H1 (cell line): ENCODE data around the gene LTBP1. TPM values are rescaled to one million over a fixed set of nuclear protein-coding genes. Genes with fewer than 3 reads are reported as not detected.

Experiments
- CTCF ChIA-PET: fragments of 300-600 bp; sonication (Branson Sonifier 250); formaldehyde crosslinking; loops from one replicate; lab custom pipeline; 2021; ENCODE audit not compliant: partially characterized antibody; lab: Charles Lee
- POLR2A ChIA-PET: fragments of 300-600 bp; sonication (Branson Sonifier 250); formaldehyde crosslinking; loops from one replicate; lab custom pipeline; 2021; ENCODE audit warnings: inconsistent platforms; ENCODE audit not compliant: partially characterized antibody; lab: Charles Lee
- DNase-seq, 2 experiments: peaks; one replicate each; pipeline versions ENCODE4 v3.0.0 to v3.0.0-alpha.2; 2010 to 2022; ENCODE audit warnings: low spot score in 2 of 2, low read depth in 1 of 2, mixed read lengths in 1 of 2
- FAIRE-seq: peaks from 2 replicates; lab custom pipeline; 2011; peaks lifted over from hg19 to GRCh38; lab: Jason Lieb, UNC
- H2AFZ ChIP-seq: 2 replicates; pipeline ENCODE4 v1.8.1; 2012; ENCODE audit warnings: low read length, inconsistent platforms
- H2AK5ac ChIP-seq: 2 replicates; pipeline ENCODE4 v1.6.1; 2013; ENCODE audit warnings: low read depth, low read length
- H2BK120ac ChIP-seq: replicated peaks from 2 replicates; pipeline ENCODE3; 2013; ENCODE audit warnings: low read depth, low read length, inconsistent platforms
- H2BK12ac ChIP-seq: 2 replicates; pipeline ENCODE4 v1.6.1; 2013; ENCODE audit warnings: low read depth, low read length
- H2BK15ac ChIP-seq: 2 replicates; pipeline ENCODE4 v1.6.1; 2013; ENCODE audit warnings: low read length
- H2BK20ac ChIP-seq: 2 replicates; pipeline ENCODE4 v1.6.1; 2013; ENCODE audit warnings: low read length
- H2BK5ac ChIP-seq: 2 replicates; pipeline ENCODE4 v1.6.1; 2013; ENCODE audit warnings: low read depth, low read length
- H3K14ac ChIP-seq: 2 replicates; pipeline ENCODE4 v1.6.1; 2013; ENCODE audit warnings: inconsistent platforms; ENCODE audit not compliant: insufficient read length
- H3K18ac ChIP-seq: 2 replicates; pipeline ENCODE4 v1.6.1; 2013; ENCODE audit warnings: low read length; ENCODE audit errors: extremely low read depth
- H3K23ac ChIP-seq: 2 replicates; pipeline ENCODE4 v1.6.1; 2013; ENCODE audit warnings: inconsistent platforms; ENCODE audit not compliant: insufficient read length
- H3K23me2 ChIP-seq: 2 replicates; pipeline ENCODE4 v1.6.1; 2013; ENCODE audit warnings: low read depth, low read length
- H3K27ac ChIP-seq: 2 replicates; pipeline ENCODE4 v1.6.1; 2011; ENCODE audit warnings: low read depth, low read length, inconsistent platforms
- H3K27me3 ChIP-seq, 4 experiments: replicated peaks in 1 of 4; 1 replicate in 1 of 4; 2 replicates in 3 of 4; pipeline versions ENCODE4 v1.6.1 to v1.8.1; 2011 to 2013; ENCODE audit warnings: low read length in 3 of 4, mild to moderate bottlenecking in 3 of 4, inconsistent platforms in 2 of 4, mixed read lengths in 2 of 4, moderate library complexity in 1 of 4; ENCODE audit not compliant: control insufficient read depth in 3 of 4, insufficient read depth in 3 of 4; ENCODE audit errors: extremely low read depth in 1 of 4
- H3K36me3 ChIP-seq, 4 experiments: 2 replicates each; pipeline versions ENCODE4 v1.6.1 to v1.8.1; 2011 to 2013; ENCODE audit warnings: mild to moderate bottlenecking in 4 of 4, low read length in 3 of 4, moderate library complexity in 2 of 4, control low read depth in 1 of 4, inconsistent platforms in 1 of 4; ENCODE audit not compliant: insufficient read depth in 4 of 4, control insufficient read depth in 2 of 4
- H3K4ac ChIP-seq: replicated peaks from 2 replicates; pipeline ENCODE3; 2013; ENCODE audit warnings: low read length, low read depth, mixed read lengths, inconsistent platforms; ENCODE audit not compliant: insufficient read length
- H3K4me1 ChIP-seq, 4 experiments: replicated peaks in 1 of 4; 1 replicate in 1 of 4; 2 replicates in 3 of 4; pipeline versions ENCODE4 v1.6.1 to v1.8.1; 2011 to 2013; ENCODE audit warnings: low read length in 3 of 4, inconsistent platforms in 2 of 4, mixed read lengths in 1 of 4; ENCODE audit not compliant: insufficient read depth in 4 of 4, control insufficient read depth in 3 of 4
- H3K4me2 ChIP-seq, 2 experiments: 2 replicates each; pipeline versions ENCODE4 v1.6.1 to v1.8.1; 2011 to 2013; ENCODE audit warnings: low read depth in 2 of 2, low read length in 2 of 2, control low read depth in 1 of 2, inconsistent platforms in 1 of 2, mild to moderate bottlenecking in 1 of 2; ENCODE audit not compliant: insufficient read depth in 1 of 2
- H3K4me3 ChIP-seq, 4 experiments: fragments of 200-600, 300-600 bp in 1 of 4; sonication (generic), shearing (Covaris generic), sonication (Bioruptor Twin) in 1 of 4; 2 replicates each; pipeline versions ENCODE4 v1.5.1 to v1.8.1; 2011 to 2016; ENCODE audit warnings: low read length in 4 of 4, low read depth in 3 of 4, control low read depth in 2 of 4, inconsistent platforms in 2 of 4, mild to moderate bottlenecking in 2 of 4, mixed read lengths in 1 of 4, moderate library complexity in 1 of 4; ENCODE audit not compliant: insufficient read depth in 2 of 4; ENCODE audit errors: extremely low read depth in 1 of 4
- H3K56ac ChIP-seq: replicated peaks from 2 replicates; pipeline ENCODE3; 2013; ENCODE audit warnings: low read depth, mild to moderate bottlenecking, mixed read lengths, low read length, inconsistent platforms; ENCODE audit not compliant: insufficient read length
- H3K79me1 ChIP-seq: 2 replicates; pipeline ENCODE4 v1.6.1; 2013; ENCODE audit warnings: low read depth, low read length, control low read depth
- H3K79me2 ChIP-seq, 2 experiments: 2 replicates each; pipeline versions ENCODE4 v1.6.1 to v1.8.1; 2012 to 2013; ENCODE audit warnings: low read length in 2 of 2, mild to moderate bottlenecking in 2 of 2, inconsistent platforms in 1 of 2; ENCODE audit not compliant: insufficient read depth in 2 of 2, control insufficient read depth in 1 of 2
- H3K9ac ChIP-seq, 4 experiments: replicated peaks in 1 of 4; 1 replicate in 1 of 4; 2 replicates in 3 of 4; pipeline versions ENCODE4 v1.6.1 to v1.8.1; 2011 to 2013; ENCODE audit warnings: low read depth in 3 of 4, low read length in 3 of 4, control low read depth in 2 of 4, mild to moderate bottlenecking in 2 of 4, moderate library complexity in 2 of 4, inconsistent platforms in 1 of 4; ENCODE audit errors: extremely low read depth in 1 of 4
- H3K9me3 ChIP-seq, 2 experiments: 2 replicates each; pipeline versions ENCODE4 v1.6.1 to v1.8.1; 2012 to 2013; ENCODE audit warnings: mild to moderate bottlenecking in 2 of 2, moderate library complexity in 2 of 2, control low read depth in 1 of 2, inconsistent platforms in 1 of 2, low read depth in 1 of 2, low read length in 1 of 2, mixed read lengths in 1 of 2; ENCODE audit not compliant: insufficient read depth in 2 of 2
- H4K20me1 ChIP-seq, 2 experiments: replicated peaks in 1 of 2; 2 replicates each; pipeline versions ENCODE3 to v1.8.1; 2011 to 2013; ENCODE audit warnings: inconsistent platforms in 2 of 2, low read length in 2 of 2, mild to moderate bottlenecking in 1 of 2; ENCODE audit not compliant: insufficient read depth in 2 of 2, control insufficient read depth in 1 of 2
- H4K5ac ChIP-seq: 2 replicates; pipeline ENCODE4 v1.6.1; 2013; ENCODE audit warnings: low read length, low read depth, mixed read lengths, inconsistent platforms; ENCODE audit not compliant: insufficient read length
- H4K8ac ChIP-seq: 2 replicates; pipeline ENCODE4 v1.8.0; 2013; ENCODE audit warnings: mild to moderate bottlenecking, moderate library complexity, low read length, inconsistent platforms; ENCODE audit not compliant: insufficient read depth; ENCODE audit errors: extremely low read depth
- H4K91ac ChIP-seq: replicated peaks from 2 replicates; pipeline ENCODE3; 2013; ENCODE audit warnings: low read length, mixed read lengths, inconsistent platforms; ENCODE audit not compliant: insufficient read length
- ASH2L ChIP-seq: fragments of 200-600, 300-600 bp; sonication (generic); IDR thresholded peaks from one replicate; pipeline ENCODE4 v1.7.1; 2017; ENCODE audit warnings: low read length
- SIN3A ChIP-seq, 2 experiments: IDR thresholded peaks in 1 of 2; conservative IDR thresholded peaks in 1 of 2; 2 replicates each; pipeline ENCODE4 v1.6.1; 2011 to 2012; ENCODE audit warnings: low read length in 2 of 2, improper control_type of control experiment in 1 of 2, low read depth in 1 of 2, mild to moderate bottlenecking in 1 of 2
- TCF12 ChIP-seq: IDR thresholded peaks from 2 replicates; pipeline ENCODE4 v1.6.1; 2011; ENCODE audit warnings: low read depth, mild to moderate bottlenecking, low read length
- WGBS, 2 experiments: shearing (Covaris generic) in 1 of 2; methylation state at CpG; one replicate each; pipeline versions ENCODE4 v1.1.6 to v1.1.7; 2013 to 2015; ENCODE audit warnings: low lambda C conversion rate in 2 of 2, mixed read lengths in 2 of 2, inconsistent platforms in 1 of 2, low coverage in 1 of 2, missing lambda C conversion rate in 1 of 2; ENCODE audit not compliant: insufficient replicate concordance in 2 of 2, insufficient coverage in 1 of 2, insufficient read length in 1 of 2; ENCODE audit errors: extremely low coverage in 1 of 2, missing lambda C conversion rate in 1 of 2; 5-methylcytosine and 5-hydroxymethylcytosine counted together
- polyA plus RNA-seq, 7 experiments: library from polyadenylated mRNA; depleted of rRNA in 3 of 7; stranded (reverse) in 5 of 7; unstranded in 2 of 7; fragments of >200 nt in 5 of 7; fragments of 200-250 nt in 2 of 7; gene quantifications; 1 replicate in 5 of 7; 2 replicates in 1 of 7; 4 replicates in 1 of 7; pipeline versions ENCODE4 v1.2.1 to v1.2.3, GENCODE V29; 2011 to 2013; ENCODE audit warnings: missing spikeins in 2 of 7, mixed read lengths in 2 of 7
- total RNA-seq: library from RNA; stranded (reverse); fragmentation: NEBNext Ultra II Directional; extraction: Animal tissue kit (Norgen Biotek cat#: 25700); gene quantifications from 2 replicates; pipeline ENCODE4 v1.2.1, GENCODE V29; 2021
- TF ChIP-seq, protein P1 (sequence below): IDR thresholded peaks from 2 replicates; pipeline ENCODE4 v1.6.1; 2012; ENCODE audit warnings: inconsistent platforms

The LTBP1 gene
- total and polyA plus RNA-seq, 2 of the 8 experiments (the other 6 are each of a cell fraction or from before 2014, with no cell fraction given), result 15.4 to 24.7 TPM

DNA sequence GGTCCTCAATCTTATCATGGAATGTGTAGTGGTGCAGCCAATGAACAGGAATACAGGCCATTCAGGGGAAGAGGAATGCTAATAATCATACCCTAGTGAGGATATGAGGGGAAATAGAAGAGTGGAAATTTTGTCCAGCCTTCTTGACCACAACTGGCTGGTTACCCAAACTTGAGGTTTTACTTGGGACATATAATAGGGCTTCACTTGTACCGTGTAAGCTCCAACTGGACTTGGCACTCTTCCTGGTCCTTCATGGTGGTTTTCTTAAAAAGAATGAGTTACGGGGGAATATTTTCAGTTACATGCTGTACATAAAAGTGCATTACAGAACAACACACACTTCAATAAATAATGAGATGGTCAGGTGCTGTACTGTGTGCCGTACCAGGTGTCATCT, 294.8 kb downstream of the LTBP1 start:
- POLR2A ChIA-PET, result no interaction called here
- Histone ChIP-seq H3K4me2 (no peak overlapping the region), H3K27ac (no peak overlapping the region), H3K18ac (no peak overlapping the region), H2AFZ (no peak overlapping the region), H3K4me3 (no peak overlapping the region), H3K79me2 (no peaks in the 10 kb centered on the region), H2BK12ac (no peak overlapping the region), H3K79me1 (no peaks in the 10 kb centered on the region), H3K4ac (no peak overlapping the region), H3K4me1 (no peaks in the 10 kb centered on the region), H2BK120ac (no peak overlapping the region), H3K27me3 (no peaks in the 10 kb centered on the region), H3K9ac (no peak overlapping the region), H3K23me2 (no peaks in the 10 kb centered on the region; the same call in 1 of the 2 replicates), H3K9me3 (no peaks in the 10 kb centered on the region), H2BK20ac (no peak overlapping the region), H2BK15ac (no peak overlapping the region), H2BK5ac (no peak overlapping the region), H3K23ac (no peak overlapping the region), H4K20me1 (no peaks in the 10 kb centered on the region), H2AK5ac (no peak overlapping the region), H4K91ac (no peak overlapping the region), H3K14ac (no peak overlapping the region), H3K56ac (no peak overlapping the region), H3K36me3 (no peaks in the 10 kb centered on the region), H4K8ac (no peak overlapping the region), H4K5ac (no peak overlapping the region)
- FAIRE-seq, result no peak
- no peak for DNase-seq
- TF ChIP-seq SIN3A (conservative IDR thresholded peaks at IDR 0.05 in 1 of 2, IDR thresholded peaks at IDR 0.05 in 1 of 2; ENCODE audit: low read depth in 1 of 2, low read length in 2 of 2) (no peak), ASH2L (no peak), TCF12 (no peak)
- TF ChIP-seq, protein P1, sequence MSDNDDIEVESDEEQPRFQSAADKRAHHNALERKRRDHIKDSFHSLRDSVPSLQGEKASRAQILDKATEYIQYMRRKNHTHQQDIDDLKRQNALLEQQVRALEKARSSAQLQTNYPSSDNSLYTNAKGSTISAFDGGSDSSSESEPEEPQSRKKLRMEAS, result no peak
- WGBS, 2 experiments, result 96% methylated on average over 3 of the region's 3 CpGs; no CpG with 5 or more reads in 1 of the 2 experiments
- CTCF ChIA-PET, result no interaction called here
